Activated CD8-positive, alpha-beta memory T cell treated with anti-CD3 and anti-CD28 coated beads, Interleukin-2, amount 50 U/mL, for 24 hours (primary cell): Measurements from ENCODE around the gene VAT1.
A peak's percentile ranks its signal among the peaks of the same experiment; 100 is the strongest.
"Not testable (repeated sequence)": the region's sequence is repeated elsewhere in the genome, so short reads cannot be mapped to it uniquely, and the experiment has no call there.

Source experiments
- DNase-seq: peaks from one replicate; pipeline ENCODE4 v3.0.0-alpha.2; 2020; ENCODE audit errors: extremely low read depth

VAT1 gene

DNA sequence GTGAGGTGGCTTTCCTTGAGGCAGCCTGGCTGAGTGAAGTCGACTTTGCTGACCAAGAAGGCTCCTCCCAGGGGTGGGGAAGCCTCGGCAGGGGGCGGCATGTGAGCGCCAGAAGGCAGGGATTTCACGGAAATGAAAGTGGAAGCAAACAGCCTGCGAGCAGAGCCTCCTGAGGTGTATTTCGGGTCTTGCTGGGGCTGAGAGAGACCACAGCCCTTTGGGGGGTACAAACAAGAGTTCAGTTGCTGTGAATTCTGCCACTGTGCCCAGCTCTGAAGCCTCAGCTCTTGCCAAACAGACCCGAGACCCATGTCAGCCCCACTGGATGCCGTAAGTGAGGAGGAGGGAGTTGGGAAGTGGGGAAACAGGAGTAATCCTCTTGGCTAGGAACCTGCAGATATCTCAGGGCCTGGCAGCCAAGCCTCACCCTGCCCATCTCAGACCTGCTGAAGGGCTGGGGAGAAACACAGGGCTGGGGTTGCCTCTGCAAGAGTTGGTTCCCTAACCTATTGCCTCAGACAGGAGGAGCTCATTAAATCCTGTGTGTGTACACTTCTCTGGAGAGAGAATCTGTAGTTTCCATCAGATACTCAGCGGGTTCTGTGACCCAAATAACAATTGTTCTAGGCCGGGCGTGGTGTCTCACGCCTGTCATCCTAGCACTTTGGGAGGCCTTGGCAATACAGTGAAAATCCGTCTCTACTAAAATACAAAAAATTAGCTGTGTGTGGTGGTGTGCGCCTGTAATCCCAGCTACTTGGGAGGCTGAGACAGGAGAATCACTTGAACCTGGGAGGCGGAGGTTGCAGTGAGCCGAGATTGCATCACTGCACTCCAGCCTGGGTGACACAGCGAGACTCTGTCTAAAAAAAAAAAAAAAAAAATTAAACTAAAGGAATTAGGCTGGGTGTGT is 15.3 kb downstream of the VAT1 start, which contains the start of gene IFI35:
Gene IFI35, plus strand, starts transcription at position 146 of the 913 bp plus-strand sequence. Its CDS starts 164 bp downstream, at position 310.
- peak; percentile 68 for DNase-seq

DNA sequence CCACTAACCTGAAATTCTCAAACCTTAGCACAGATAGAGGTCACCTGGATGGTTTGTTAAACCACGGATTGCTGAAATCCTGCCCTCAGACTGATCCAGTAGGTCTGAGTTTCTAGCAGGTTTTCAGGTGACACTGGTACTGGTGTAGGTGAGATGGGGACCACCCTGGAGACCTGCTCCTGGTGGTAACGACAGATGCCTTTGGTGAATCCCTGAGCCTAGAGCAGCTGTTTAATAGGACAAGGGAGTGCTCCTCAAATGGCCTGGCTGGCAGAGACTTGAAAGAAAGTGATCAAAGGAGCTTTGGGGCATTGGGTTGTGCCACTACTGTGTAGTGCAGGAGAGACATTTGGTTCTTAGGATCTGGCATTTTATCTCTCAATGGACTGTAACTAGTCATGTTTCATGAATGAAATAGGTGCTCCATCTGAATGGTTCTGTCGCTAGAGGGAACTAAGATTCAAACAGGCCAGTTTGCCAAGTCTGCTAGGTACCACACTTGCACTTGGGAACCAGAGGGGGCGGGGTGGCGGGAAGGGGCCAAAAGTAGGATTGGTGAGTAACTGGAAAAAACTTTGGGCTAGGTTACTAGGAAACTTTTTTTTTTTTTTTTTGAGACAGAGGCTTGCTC is 18.5 kb downstream of the VAT1 start:
- DNase-seq, result no peak

- not testable (repeated sequence) for DNase-seq
Measured at GRCh38 chr17:43000894-43001293, 21.3 kb downstream of the VAT1 start.

GRCh38 chr17:42999003-42999525 is 23.1 kb downstream of the VAT1 start:
- no peak for DNase-seq

GRCh38 chr17:42997984-42998938 is 23.9 kb downstream of the VAT1 start, which contains the start of gene RPL27:
TSS of gene RPL27 (plus strand) at chr17:42998419. CDS start at chr17:42998751, 332 bp downstream.
- peak; percentile 96 for DNase-seq

DNA sequence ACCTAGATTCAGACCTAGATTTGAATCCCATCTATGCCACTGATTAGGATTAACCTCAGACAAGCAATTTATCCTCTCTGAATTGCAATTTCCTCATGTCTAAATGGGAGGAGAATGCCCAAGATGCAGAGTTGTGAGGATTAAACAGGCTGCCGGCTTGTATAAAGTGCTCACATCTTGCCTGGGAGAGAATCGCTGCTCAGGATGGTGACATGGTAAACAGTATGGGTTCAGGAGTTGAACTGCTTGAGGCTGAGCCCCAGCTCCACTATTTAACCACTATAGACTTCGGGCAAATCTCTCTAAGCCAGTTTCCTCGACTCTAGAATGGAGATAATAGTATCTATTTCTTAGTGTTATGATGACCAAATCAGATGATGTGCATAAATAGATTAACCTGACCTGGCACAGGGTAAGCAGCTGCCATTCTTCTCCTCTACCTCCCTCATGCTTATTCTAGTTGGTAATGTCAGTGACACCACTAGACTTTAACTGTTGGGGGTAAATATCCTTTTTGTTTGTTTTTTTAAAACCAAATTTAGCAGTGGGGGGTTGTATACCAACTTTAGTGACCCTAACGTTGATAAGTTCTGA is 24.7 kb downstream of the VAT1 start:
- DNase-seq, result no peak

GRCh38 chr17:42993913-42994312 is 28.3 kb downstream of the VAT1 start:
- DNase-seq, result not testable (repeated sequence)

- DNase-seq, result no peak
Measured at GRCh38 chr17:42992872-42993271, 29.3 kb downstream of the VAT1 start.

DNA sequence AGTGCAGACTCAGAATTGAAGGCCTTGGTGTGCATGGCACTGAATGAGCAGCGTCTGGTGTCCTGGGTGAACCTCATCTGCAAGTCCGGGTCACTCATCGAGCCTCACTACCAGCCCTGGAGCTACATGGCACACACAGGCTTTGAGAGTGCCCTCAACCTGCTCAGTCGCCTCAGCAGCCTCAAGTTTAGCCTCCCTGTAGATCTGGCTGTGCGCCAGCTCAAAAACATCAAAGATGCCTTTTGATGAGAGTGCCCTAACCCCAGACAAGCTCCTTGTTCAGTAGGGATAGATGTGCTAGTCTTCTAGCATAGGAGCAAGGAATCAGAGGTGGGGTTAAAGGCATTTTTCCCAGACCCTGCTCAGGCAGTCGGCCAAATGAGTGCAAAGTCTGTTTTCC is 30.7 kb downstream of the VAT1 start:
- no peak for DNase-seq

GRCh38 chr17:42989726-42990652 is 32.2 kb downstream of the VAT1 start:
- DNase-seq, result no peak

DNA sequence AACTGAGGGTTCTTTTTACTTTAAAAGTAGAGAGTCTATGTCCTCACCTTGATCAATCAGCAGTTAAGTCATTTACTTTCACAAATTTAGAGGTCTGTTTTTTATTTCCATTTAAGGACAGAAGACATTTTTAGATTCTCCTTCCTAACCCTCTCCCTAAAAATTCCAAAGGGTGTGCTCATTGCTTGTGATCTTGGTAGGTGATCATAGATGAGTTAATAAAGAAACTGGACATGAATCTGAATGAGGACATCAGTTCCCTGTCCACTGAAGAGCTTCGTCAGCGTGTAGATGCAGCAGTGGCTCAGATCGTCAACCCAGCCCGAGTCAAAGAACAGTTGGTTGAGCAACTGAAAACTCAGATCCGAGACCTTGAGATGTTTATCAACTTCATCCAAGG is 33.0 kb downstream of the VAT1 start:
- no peak for DNase-seq

DNA sequence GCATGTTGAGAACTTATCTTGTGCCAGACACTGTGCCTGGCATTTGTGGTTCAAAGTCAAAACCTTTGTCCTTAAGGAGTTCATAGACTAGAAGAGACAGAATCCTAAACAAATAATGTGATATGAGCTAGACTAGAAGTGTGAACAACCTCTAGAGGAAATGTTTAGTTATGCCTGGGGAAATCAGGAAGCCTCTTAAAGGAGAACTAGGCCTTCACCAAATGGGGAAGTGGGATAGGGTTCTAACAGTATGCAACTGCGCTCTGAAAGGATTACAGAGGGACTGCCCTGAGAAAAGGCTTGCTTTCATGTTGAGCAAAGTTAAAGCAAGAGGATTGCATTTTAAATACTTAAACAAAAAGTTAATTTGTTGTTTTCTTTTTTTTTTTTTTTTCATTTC is 37.0 kb downstream of the VAT1 start:
- no peak for DNase-seq

GRCh38 chr17:42982266-42982665 is 39.9 kb downstream of the VAT1 start:
- DNase-seq, result no peak

DNA sequence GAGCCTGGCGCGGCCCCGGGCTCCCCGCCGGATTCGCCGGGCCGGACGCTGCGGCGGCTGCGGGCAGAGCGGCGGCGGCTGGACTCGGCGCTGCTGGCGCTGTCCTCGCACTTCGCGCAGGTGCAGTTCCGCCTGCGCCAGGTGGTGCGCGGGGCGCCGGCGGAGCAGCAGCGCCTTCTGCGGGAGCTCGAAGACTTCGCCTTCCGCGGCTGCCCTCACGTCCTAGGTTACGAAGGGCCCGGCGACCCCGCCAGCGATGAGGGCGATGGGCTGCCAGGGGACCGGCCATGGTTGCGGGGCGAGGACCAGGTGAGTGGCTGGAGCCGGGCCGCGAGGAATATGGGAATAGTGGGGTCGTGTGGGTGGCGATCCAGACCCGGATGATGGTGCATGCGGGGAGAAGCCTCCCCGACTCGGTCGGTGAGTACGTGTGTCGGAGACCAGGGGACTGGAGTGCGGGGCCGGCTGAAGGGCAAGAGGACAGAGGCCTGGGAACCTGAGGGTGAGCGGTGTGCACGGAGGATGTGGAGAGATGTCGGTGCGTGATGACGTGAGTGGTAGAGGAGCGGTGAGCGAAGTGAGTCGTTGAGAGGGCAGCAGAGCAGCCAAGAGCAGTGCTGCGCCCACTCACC is 41.3 kb downstream of the VAT1 start:
- DNase-seq, result peak; percentile 56

DNA sequence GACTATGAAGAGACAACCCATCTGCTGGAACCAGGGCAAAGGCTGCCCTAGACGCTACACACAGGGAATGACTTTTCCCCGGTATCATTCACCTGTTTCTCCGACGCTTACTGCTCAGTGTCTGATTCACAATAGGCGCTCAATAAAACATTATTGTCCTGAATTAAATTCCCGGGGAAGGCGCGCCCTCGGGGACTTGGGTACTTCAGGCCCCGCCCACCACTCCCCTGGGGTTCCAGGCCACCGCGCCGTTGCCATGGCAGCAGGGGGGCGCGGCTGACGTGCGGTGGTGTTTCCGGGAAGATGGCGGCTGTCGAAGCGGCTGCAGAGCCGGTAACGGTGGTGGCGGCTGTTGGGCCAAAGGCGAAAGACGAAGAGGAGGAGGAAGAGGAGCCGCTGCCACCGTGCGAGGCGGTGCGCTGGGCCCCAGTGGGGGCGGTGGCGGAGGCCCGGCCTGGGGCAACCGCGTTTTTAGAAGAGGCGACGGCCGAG is 41.9 kb downstream of the VAT1 start, which contains the start of gene RUNDC1:
Gene RUNDC1, plus strand, starts transcription at position 292 of the 492 bp plus-strand sequence. Its CDS starts 12 bp downstream, at position 304.
- DNase-seq, result peak; percentile 79

DNA sequence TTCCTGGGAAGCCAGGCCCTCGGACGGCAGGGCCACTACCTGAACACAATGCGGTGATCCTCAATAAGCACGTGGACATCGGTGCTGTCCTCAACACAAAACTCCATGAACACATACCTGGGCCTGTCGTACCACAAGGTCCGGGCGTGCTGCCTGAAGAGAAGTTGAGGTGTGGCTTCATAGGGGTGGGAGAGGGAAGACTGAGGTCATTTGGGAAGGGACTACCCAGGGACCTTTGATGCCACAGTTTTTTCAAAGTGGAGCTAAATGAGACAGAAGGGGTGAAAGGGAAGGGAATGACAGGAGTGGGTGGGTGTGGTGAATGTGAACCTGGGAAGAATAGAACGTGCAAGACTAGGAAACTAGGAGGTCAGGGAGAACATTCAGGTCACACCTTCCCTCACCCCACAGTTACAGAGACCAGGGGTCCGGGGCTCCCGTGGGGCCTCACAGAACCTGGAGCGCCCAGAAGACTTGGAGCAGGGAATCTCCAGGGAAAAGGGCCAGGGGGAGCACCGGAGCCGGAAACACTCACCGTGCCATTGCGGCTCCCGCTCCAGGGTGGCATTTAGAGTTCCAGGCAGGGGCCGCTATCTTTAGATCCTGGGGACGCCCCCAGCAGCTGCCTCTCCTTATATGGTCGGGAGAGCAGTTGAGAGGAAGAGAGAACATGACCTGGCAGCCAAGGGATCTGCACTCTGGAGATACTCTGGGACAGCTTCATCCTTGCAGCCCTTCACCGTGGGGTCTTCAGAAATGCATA is 42.5 kb downstream of the VAT1 start, which contains the start of gene PTGES3L:
Gene PTGES3L, minus strand, starts transcription at position 570 of the 763 bp plus-strand sequence. Its CDS starts 27 bp downstream, at position 543.
- DNase-seq, result no peak

DNA sequence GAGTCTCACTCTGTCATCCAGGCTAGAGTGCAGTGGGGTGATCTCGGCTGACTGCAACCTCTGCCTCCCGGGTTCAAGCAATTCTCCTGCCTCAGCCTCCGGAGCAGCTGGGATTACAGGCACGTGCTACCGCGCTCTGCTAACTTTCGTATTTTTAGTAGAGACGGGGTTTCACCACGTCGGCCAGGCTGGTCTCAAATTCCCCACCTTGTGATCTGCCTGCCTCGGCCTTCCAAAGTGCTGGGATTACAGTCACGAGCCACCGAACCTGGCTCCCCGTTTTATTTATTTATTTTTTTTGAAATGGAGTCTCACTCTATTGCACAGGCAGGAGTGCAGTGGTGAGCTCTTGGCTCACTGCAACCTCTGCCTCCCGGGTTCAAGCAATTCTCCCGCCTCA is 46.5 kb downstream of the VAT1 start:
- DNase-seq, result not testable (repeated sequence)

- no peak for DNase-seq
Measured at GRCh38 chr17:42975265-42975664, 46.9 kb downstream of the VAT1 start.
